Skin epidermis (tissue), 12 donors: ENCODE data around the gene PKHD1.

Experiments used
- H3K27ac ChIP-seq, 21 experiments: fragments of 200-600 bp; sonication (generic) in 11 of 21; one replicate each; pipeline ENCODE4 v1.5.0; 2020; ENCODE audit warnings: mild to moderate bottlenecking in 3 of 21, inconsistent platforms in 2 of 21, moderate library complexity in 2 of 21
- H3K4me3 ChIP-seq, 7 experiments: fragments of 200-600 bp; sonication (generic) in 2 of 7; one replicate each; pipeline ENCODE4 v1.5.0; 2020; ENCODE audit warnings: inconsistent platforms in 2 of 7, mild to moderate bottlenecking in 2 of 7, moderate library complexity in 1 of 7

Gene PKHD1

GRCh38 chr6:52109171-52109571 lies 21.8 kb upstream of the PKHD1 start:
- Histone ChIP-seq H3K4me3 (no peak overlapping the region), H3K27ac (no peak overlapping the region)

DNA sequence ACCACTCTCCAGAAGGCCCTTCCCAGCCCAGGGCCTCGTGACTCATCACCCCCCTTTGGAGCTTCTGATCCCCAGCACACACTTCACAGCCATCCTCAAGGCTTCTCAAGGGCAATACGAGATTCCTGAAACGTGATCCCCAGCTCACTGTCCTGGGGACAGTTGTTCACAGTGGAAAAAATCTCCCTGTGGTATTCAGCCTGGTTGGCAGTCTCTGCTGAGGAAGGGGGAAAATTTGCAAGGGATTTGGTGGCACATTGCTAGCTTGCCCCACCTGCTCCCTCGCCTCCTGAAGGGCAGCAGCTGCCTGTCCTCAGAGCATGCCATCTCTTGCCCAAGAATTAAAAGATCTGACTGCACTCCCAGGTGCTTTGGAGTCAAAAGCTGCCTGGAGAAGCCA lies 20.7 kb upstream of the PKHD1 start:
- no peak overlapping the region for H3K4me3 ChIP-seq
- H3K27ac ChIP-seq: no peak overlapping the region

- Histone ChIP-seq H3K27ac (no peak overlapping the region), H3K4me3 (no peak overlapping the region)
Observed at GRCh38 chr6:52106994-52107393, 19.6 kb upstream of the PKHD1 start.

DNA sequence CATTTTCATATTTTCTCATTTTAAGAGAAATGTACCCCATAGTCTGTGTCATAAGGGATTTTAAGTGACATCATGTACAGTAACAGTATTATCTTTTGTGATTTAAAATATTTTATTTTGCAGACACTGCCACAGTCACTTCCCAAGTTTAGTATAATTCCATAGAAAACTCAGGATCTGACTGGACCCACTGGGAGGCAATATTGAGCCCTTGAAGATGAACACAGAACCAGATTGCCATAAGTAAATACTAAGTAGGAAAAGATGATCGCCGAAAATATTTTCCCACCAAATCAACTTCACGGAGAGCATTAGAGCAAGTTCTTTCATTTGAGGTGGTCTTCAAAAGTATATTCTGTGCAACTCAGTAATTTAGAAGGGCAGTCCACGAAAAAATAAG lies 17.6 kb upstream of the PKHD1 start:
- no peak overlapping the region for H3K27ac ChIP-seq
- H3K4me3 ChIP-seq: no peak overlapping the region

- H3K4me3 ChIP-seq: no peak overlapping the region
- H3K27ac ChIP-seq: no peak overlapping the region
Observed at GRCh38 chr6:52103623-52104022, 16.2 kb upstream of the PKHD1 start.

- H3K4me3 ChIP-seq: no peak overlapping the region
- H3K27ac ChIP-seq: no peak overlapping the region
Observed at GRCh38 chr6:52102405-52102804, 15.0 kb upstream of the PKHD1 start.

DNA sequence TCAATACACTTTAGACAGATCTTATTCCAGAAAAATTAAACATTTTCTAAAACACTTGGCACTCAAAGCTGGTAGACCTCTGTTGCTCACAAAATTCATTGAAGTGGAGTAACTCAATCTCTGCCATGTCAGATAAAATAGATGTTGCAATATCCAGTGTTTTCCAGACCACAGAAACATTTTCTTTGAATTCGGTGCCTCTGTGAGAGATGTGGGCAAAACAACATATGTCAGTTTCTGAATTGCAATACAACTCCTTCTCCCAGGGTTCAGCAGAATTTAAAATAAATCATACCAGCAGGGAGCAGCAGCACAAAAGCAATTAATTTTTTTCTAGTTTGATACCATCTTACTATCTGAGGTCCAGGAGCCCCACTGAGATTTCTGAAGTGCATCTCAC lies 11.3 kb upstream of the PKHD1 start:
- no peak overlapping the region for H3K4me3 ChIP-seq
- no peak overlapping the region for H3K27ac ChIP-seq

GRCh38 chr6:52089758-52090348 lies 2.4 kb upstream of the PKHD1 start:
- Histone ChIP-seq H3K4me3 (no peak overlapping the region), H3K27ac (no peak overlapping the region)

DNA sequence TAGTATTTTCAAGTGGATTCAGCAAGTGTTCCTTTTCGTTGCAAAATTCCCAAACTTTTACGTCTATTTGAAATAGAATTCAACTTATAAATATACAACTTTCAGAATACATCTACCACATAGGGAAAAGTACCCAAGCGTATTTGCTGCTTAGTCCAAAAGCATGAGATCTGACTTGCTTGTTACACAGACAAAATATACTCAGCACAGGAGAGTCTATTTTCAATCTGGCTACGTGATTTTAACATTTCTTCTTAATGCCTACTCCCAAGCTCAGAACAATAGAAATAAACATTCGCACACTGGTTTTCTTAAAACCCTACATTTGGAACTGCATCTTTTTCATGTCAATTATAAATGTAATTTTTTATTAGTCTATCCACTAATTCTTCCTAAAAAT lies 672 bp downstream of the PKHD1 start:
- Histone ChIP-seq H3K4me3 (no peak overlapping the region), H3K27ac (no peak overlapping the region)

GRCh38 chr6:52081237-52081636 lies 6.2 kb downstream of the PKHD1 start:
- no peak overlapping the region for H3K4me3 ChIP-seq
- no peak overlapping the region for H3K27ac ChIP-seq

- Histone ChIP-seq H3K4me3 (no peak overlapping the region), H3K27ac (no peak overlapping the region)
Observed at GRCh38 chr6:52077961-52078625, 9.3 kb downstream of the PKHD1 start.

- no peak overlapping the region for H3K4me3 ChIP-seq
- no peak overlapping the region for H3K27ac ChIP-seq
Observed at GRCh38 chr6:52077180-52077884, 10.1 kb downstream of the PKHD1 start.

DNA sequence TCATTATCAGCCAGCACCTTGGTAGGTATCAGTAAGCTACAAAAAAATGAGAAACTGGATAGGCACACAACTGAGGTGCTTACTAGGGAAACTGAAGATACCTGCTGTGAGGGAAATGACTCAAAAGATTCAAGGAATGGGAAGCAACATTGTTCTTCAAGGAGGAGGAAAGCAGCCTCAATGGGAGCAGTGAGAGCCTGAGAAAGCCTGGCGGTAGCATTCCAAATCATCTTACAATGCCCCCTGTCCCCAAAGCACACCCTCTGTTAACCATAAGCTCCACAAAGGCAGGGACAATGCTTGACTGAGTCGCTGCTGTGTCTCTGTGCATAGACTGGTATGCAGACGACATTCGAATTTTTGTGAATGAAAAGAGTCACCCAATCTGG lies 10.6 kb downstream of the PKHD1 start:
- no peak overlapping the region for H3K27ac ChIP-seq
- no peak overlapping the region for H3K4me3 ChIP-seq

DNA sequence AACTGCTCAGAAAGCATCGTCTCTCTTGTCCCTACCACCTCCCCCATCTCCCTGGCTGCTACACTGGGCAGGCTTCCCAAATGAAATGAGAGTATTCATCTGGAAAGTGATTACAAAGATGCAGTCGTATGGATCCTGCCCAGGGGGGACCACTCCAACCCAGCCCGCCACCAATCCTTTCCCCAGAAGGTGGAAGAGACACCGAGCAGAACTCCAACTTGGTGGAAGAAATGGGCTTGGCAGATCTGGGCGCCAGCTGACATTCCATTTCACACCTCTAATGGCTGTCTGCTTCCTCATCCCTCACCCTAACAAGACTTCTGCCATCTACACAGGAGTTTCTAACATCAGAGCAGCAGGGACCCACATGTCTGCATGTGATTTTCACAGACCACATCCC lies 12.7 kb downstream of the PKHD1 start:
- no peak overlapping the region for H3K4me3 ChIP-seq

DNA sequence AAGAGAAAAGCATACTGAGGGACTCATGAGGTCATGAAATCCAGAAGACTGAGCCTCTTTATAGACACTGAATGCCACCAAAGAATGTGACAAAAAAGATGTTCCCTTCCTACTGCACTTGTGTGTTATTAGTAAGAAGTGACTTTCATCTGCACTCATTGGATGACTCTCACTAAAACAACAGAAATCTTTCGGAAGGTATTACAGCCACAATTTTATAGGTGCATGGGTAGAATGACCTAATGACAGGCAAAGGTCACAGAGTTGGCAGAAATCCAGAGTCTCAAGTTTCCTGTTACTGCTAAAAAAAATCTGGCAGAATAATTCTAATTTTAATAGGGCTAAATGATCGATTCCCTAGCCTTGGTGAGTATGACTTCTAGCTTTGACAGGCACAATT lies 13.3 kb downstream of the PKHD1 start:
- no peak overlapping the region for H3K4me3 ChIP-seq
- H3K27ac ChIP-seq: no peak overlapping the region

More for the DNA sequence above, 12.7 kb downstream of the PKHD1 start:
- no peak overlapping the region for H3K27ac ChIP-seq

- H3K4me3 ChIP-seq: no peak overlapping the region
- no peak overlapping the region for H3K27ac ChIP-seq
Observed at GRCh38 chr6:52065621-52066020, 21.8 kb downstream of the PKHD1 start.

- no peak overlapping the region for H3K4me3 ChIP-seq
- H3K27ac ChIP-seq: no peak overlapping the region
Observed at GRCh38 chr6:52063584-52064344, 23.6 kb downstream of the PKHD1 start.

- Histone ChIP-seq H3K27ac (no peak overlapping the region), H3K4me3 (no peak overlapping the region)
Observed at GRCh38 chr6:52061481-52061880, 25.9 kb downstream of the PKHD1 start.

DNA sequence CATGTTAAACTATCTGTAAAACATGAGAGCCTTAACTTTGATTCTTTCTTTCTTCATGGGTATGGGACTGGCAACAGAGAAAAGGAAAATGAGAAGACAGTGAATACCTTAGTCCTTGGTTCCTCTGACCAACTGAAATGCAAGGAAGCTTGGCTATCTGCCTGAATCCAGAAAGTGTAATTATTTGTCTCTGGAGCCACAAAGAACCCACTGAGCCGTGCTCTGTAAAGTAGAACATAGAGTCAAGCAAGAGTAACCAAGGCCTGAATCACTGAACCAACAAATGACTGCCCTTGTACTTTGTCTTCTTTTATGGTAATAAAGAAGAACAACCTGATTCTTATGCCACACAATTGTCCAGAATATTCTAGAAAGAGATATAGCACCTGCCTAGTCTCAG lies 27.6 kb downstream of the PKHD1 start:
- Histone ChIP-seq H3K4me3 (no peak overlapping the region), H3K27ac (no peak overlapping the region)

DNA sequence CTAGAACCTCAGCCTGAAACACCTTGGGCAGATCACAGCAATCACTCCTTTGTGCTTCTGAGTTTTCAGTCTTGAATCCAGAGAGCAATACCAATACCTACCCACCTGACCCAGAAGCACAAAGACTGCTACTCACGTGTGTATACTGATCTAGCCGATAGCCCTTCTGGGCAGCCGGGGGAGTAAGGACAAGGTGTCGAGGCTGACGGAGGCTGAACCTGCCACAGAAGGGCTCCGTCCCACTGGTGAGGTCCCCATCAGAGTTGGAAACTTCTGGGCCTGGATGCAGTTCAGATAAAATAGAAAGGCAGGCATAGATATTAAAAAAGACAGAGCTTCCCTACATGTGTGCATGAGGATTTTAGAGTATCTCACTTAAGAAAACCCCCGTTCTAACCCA lies 32.0 kb downstream of the PKHD1 start:
- Histone ChIP-seq H3K27ac (no peak overlapping the region), H3K4me3 (no peak overlapping the region)
